HL-60/S4 treated with phorbol 12-myristate 13-acetate at 8.2 ng/mL for 4 days and 3 days (cell line): ENCODE results near the gene TBC1D3K.
"Not testable (repeated sequence)": the region's sequence is repeated elsewhere in the genome, so short reads cannot be mapped to it uniquely, and the experiment has no call there.

Source experiments
- in situ Hi-C: fragments of 300-500 bp; cut with MboI; formaldehyde crosslinking; loops from 2 replicates; pipeline ENCODE4 v1.15.0; 2022; ENCODE audit warnings: low sequenced_read_pairs

Gene TBC1D3K

DNA sequence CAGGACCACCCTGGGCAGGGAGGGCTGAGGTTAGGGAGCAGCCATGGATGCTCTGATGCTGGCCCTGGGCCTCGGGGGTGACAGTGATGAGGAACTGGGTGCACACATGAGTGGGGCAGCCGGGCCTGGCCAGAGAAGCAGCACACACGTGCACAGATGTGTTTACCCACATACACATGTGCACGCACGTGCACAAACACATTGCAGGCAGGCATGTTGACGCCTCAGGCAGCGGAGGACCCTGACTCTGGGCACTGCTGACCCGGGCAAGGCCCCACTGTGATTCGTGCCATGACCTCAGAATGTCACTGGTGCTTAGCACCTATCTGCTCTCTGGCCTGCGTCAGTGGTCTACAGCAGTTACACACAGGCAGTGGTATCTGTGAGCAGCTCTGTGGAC lies at the start of gene TBC1D3K:
Gene TBC1D3K, plus strand, starts transcription at position 301 of the 400 bp plus-strand sequence. CDS start 1,585 bp downstream, outside the sequence.
- in situ Hi-C loops = not testable (repeated sequence)

DNA sequence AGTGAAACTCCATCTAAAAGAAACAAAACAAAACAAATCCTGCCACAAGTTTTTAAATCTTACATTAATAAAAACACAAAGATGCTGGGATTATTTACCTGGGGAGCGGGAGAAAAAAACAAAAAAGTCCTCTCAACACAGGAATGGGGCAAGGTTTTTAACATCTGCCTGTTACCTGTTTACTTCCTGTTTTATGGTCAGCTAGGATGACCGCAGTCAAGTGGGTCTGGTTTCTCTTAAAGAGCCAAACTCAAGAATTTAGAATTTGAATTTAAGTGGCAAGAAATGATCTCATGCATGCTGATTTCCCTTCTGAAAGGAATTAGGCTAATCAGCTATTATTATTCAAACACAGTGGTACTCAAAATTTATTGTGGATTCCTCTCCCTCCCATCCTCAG lies 39.7 kb upstream of the TBC1D3K start:
- in situ Hi-C loops = no loop called here

GRCh38 chr17:37885136-37885535 lies 39.1 kb upstream of the TBC1D3K start:
- in situ Hi-C loops = no loop called here

DNA sequence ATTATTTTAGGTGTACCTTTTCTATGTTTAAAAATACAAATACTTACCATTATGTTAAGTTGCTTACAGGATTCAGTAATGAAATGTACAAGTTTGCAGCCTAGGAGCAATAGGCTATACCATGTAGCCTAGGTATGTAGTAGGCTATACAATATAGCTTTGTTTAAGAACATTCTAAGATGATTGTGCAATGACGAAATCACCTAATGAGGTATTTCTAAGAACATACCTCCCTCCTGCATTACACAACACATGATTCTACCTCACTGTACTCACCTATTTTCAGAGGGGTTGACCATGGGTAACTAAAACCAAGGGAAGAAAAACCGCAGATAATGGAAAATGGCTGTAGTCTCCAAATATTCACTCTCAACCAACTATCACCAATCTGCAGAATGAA lies 35.3 kb upstream of the TBC1D3K start:
- in situ Hi-C loops = no loop called here

- in situ Hi-C loops = not testable (repeated sequence)
Measured at GRCh38 chr17:37896961-37897360, 27.3 kb upstream of the TBC1D3K start.
